MM.1S (cell line): ENCODE results near the gene PI4KA.

ENCODE experiments used
- DNase-seq: peaks from one replicate; pipeline ENCODE4 v3.0.0-alpha.2; 2015
- H2AFZ ChIP-seq: fragments of 300-600 bp; sonication (generic); 2 replicates; pipeline ENCODE4 v1.6.0; 2016; ENCODE audit warnings: antibody characterized with exemption, low read length
- H3F3A ChIP-seq: fragments of 300-600 bp; sonication (generic); 2 replicates; pipeline ENCODE4 v1.6.1; 2016; ENCODE audit warnings: mild to moderate bottlenecking, antibody characterized with exemption, low read length, moderate library complexity, mixed read lengths; ENCODE audit not compliant: insufficient read depth
- H3K27ac ChIP-seq: fragments of 300-600 bp; sonication (generic); 2 replicates; pipeline ENCODE4 v1.5.1; 2016; ENCODE audit warnings: mild to moderate bottlenecking, low read length
- H3K27me3 ChIP-seq: fragments of 300-600 bp; sonication (generic); replicated peaks from 2 replicates; pipeline ENCODE4 v1.6.0; 2016; ENCODE audit warnings: low read length; ENCODE audit not compliant: insufficient read depth
- H3K36me3 ChIP-seq: fragments of 300-600 bp; sonication (generic); replicated peaks from 2 replicates; pipeline ENCODE4 v1.6.1; 2016; ENCODE audit warnings: mild to moderate bottlenecking, low read length, mixed read lengths; ENCODE audit not compliant: insufficient read depth
- H3K4me1 ChIP-seq: fragments of 300-600 bp; sonication (generic); 2 replicates; pipeline ENCODE4 v1.6.1; 2016; ENCODE audit warnings: low read length, mixed read lengths
- H3K4me2 ChIP-seq: fragments of 300-600 bp; sonication (generic); 2 replicates; pipeline ENCODE4 v1.6.0; 2016; ENCODE audit warnings: low read depth, low read length
- H3K4me3 ChIP-seq: fragments of 300-600 bp; sonication (generic); 2 replicates; pipeline ENCODE4 v1.5.1; 2016; ENCODE audit warnings: low read length, mixed read lengths
- H3K79me2 ChIP-seq: fragments of 300-600 bp; sonication (generic); 2 replicates; pipeline ENCODE4 v1.6.1; 2016; ENCODE audit warnings: mixed run types, low read length, mixed read lengths
- H3K9ac ChIP-seq: fragments of 300-600 bp; sonication (generic); 2 replicates; pipeline ENCODE4 v1.6.1; 2016; ENCODE audit warnings: low read length, mixed read lengths
- H3K9me2 ChIP-seq: fragments of 300-600 bp; sonication (generic); replicated peaks from 2 replicates; pipeline ENCODE4 v1.6.1; 2016; ENCODE audit warnings: mild to moderate bottlenecking, low read length, mixed read lengths; ENCODE audit not compliant: insufficient read depth
- H3K9me3 ChIP-seq: fragments of 300-600 bp; sonication (generic); replicated peaks from 2 replicates; pipeline ENCODE4 v1.6.1; 2016; ENCODE audit warnings: mild to moderate bottlenecking, low read length, mixed read lengths; ENCODE audit not compliant: insufficient read depth
- H4K20me1 ChIP-seq: fragments of 300-600 bp; sonication (generic); 2 replicates; pipeline ENCODE4 v1.6.1; 2016; ENCODE audit warnings: mild to moderate bottlenecking, low read length, moderate library complexity, mixed read lengths; ENCODE audit not compliant: insufficient read depth
- EZH2 ChIP-seq: fragments of 300-600 bp; sonication (generic); optimal IDR thresholded peaks from 2 replicates; pipeline ENCODE3; 2017; ENCODE audit warnings: low read depth, mild to moderate bottlenecking, antibody characterized with exemption, low read length, mixed read lengths
- EZH2phosphoT487 ChIP-seq: fragments of 300-600 bp; sonication (generic); IDR thresholded peaks from 2 replicates; pipeline ENCODE4 v1.6.1; 2018; ENCODE audit warnings: antibody characterized with exemption, low read length
- TF ChIP-seq, protein P1 (sequence below): fragments of 300-600 bp; sonication (generic); IDR thresholded peaks from 2 replicates; pipeline ENCODE4 v1.5.1; 2016; ENCODE audit warnings: antibody characterized with exemption, low read length, mixed read lengths

The PI4KA gene

DNA sequence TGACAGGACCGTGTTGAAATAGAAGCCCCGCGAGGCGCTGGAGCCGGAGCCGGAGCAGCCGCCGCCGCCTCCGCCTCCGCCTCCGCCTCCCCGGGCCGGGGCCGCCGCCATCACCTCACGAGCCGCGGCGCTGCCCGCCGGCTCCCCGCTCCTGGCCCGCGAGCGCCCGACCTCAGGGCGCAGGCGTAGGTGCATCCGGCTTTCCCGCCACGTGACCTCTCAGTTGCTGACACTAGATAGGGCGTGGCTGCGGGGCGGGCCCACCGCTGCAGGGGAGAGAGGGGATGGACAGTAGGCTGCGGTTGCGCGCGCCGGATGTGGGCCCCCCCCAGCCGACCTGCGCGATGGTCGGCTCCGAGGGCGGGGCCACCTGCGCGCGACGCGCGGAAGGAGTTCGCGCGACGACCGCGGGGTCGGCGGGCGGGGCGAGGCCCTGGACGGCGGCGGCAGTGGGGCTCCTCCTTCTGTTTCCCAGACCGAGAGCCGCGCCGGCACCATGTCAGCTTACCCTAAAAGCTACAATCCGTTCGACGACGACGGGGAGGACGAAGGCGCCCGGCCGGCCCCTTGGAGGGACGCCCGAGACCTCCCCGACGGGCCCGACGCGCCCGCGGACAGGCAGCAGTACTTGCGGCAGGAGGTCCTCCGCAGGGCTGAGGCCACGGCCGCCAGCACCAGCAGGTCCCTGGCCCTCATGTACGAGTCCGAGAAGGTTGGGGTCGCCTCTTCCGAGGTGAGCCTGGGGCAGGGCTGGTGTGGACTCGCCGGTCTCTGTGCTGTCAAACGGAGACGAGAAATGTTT, at the start of gene PI4KA, which contains the start of gene SNAP29:
TSS of gene PI4KA (minus strand) at position 197 of the 802 bp plus-strand sequence. CDS start at position 111, 86 bp downstream.
TSS of gene SNAP29 (plus strand) at position 393 of the 802 bp plus-strand sequence. CDS start at position 497, 104 bp downstream.
- DNase-seq, result peak; percentile 99
- Histone ChIP-seq H3K36me3 (no peaks in the 10 kb centered on the region), H3K4me1 (peaks cover 16% of the 10 kb centered on the region), H3K4me3 (peak within 1 kb of the TSS; percentile 100), H4K20me1 (peaks cover 10% of the 10 kb centered on the region), H2AFZ (peak within 1 kb of the TSS; percentile 99), H3K27me3 (no peaks in the 10 kb centered on the region), H3K4me2 (peak within 1 kb of the TSS; percentile 96), H3K9ac (peak within 1 kb of the TSS; percentile 89), H3K27ac (peak within 1 kb of the TSS; percentile 70; the same call in 1 of the 2 replicates), H3F3A (no peaks in the 10 kb centered on the region; the same call in 1 of the 2 replicates), H3K79me2 (peaks cover 75% of the 10 kb centered on the region), H3K9me3 (no peaks in the 10 kb centered on the region), H3K9me2 (no peaks in the 10 kb centered on the region)
- no peak for TF ChIP-seq EZH2
- TF ChIP-seq, protein P1, sequence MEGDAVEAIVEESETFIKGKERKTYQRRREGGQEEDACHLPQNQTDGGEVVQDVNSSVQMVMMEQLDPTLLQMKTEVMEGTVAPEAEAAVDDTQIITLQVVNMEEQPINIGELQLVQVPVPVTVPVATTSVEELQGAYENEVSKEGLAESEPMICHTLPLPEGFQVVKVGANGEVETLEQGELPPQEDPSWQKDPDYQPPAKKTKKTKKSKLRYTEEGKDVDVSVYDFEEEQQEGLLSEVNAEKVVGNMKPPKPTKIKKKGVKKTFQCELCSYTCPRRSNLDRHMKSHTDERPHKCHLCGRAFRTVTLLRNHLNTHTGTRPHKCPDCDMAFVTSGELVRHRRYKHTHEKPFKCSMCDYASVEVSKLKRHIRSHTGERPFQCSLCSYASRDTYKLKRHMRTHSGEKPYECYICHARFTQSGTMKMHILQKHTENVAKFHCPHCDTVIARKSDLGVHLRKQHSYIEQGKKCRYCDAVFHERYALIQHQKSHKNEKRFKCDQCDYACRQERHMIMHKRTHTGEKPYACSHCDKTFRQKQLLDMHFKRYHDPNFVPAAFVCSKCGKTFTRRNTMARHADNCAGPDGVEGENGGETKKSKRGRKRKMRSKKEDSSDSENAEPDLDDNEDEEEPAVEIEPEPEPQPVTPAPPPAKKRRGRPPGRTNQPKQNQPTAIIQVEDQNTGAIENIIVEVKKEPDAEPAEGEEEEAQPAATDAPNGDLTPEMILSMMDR, result no peak

DNA sequence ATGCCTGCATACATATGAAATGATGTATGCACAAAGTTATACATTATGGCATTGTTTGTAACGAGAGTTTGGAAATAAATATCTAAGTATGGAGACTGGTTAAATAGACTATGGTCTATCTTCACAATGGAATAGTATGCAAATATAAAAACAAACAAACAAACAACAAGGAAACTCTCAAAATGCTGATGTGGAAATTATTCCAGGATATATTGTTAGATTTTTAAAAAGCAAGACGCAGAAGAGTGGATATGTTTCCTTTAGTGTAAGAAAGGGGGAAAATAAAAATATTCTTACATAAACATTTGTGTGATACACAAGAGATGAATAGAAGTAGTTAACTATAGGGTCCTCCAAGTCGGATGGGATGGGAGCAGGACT, 47.8 kb upstream of the PI4KA start:
- H4K20me1 ChIP-seq, result no peaks in the 10 kb centered on the region
- H3K9me2 ChIP-seq, result no peaks in the 10 kb centered on the region
- H3K79me2 ChIP-seq, result no peaks in the 10 kb centered on the region
- no peak overlapping the region for H2AFZ ChIP-seq
- H3K4me3 ChIP-seq, result no peak overlapping the region
- DNase-seq, result no peak
- no peaks in the 10 kb centered on the region for H3K4me1 ChIP-seq
- TF ChIP-seq, protein P1, result no peak
- TF ChIP-seq EZH2, result no peak
- no peak for TF ChIP-seq EZH2phosphoT487
- no peaks in the 10 kb centered on the region for H3K9me3 ChIP-seq
- no peak overlapping the region for H3K27ac ChIP-seq
- no peaks in the 10 kb centered on the region for H3K27me3 ChIP-seq
- H3K4me2 ChIP-seq, result no peak overlapping the region
- H3K36me3 ChIP-seq, result no peaks in the 10 kb centered on the region
- H3K9ac ChIP-seq, result no peak overlapping the region
- no peaks in the 10 kb centered on the region for H3F3A ChIP-seq

DNA sequence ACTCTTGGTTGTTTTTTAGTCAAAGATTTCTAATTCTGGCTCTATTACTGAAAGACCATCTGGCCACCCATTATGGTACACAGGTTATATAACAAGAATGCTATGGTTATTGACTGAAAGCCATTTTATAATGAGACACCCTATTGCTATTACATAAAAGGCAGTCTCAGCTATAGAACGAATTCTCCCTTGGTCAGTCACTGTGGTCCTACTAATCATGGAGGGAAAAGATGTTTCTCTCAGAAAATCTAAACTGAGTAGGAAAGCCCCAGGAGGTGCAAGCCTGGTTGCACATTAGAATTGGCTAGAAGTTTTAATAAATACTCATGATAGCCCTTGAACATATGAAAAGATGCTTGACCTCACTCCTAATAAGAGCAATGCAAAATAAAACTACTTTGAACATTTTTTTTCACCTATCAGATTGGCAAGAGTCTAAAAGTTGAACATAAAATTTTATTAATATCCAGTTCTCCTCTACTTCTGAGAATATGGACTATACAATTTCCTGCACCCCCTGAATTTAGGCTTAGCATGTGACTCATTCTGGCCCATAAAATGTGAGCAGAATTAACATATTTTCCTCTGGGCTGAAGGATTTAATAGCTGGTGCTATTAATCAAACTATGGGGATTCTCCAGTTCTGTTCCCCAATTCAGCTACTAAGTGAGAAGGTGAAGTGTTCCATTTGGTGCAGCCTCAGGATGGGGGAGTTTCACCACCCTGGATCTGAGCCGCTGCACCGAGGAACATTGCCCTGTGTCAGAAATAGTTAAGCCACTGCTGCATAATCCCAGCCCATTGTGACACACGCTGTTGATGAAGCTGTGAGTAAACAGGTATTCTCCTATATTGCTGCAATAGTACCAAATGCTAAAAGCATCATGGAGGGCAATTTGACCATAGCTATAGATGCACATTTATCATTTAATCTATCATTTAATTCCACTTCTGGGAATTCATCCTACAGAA, 47.1 kb upstream of the PI4KA start:
- H3K9ac ChIP-seq, result no peak overlapping the region
- DNase-seq, result no peak
- no peak overlapping the region for H3K4me3 ChIP-seq
- no peaks in the 10 kb centered on the region for H3F3A ChIP-seq
- no peaks in the 10 kb centered on the region for H3K79me2 ChIP-seq
- no peaks in the 10 kb centered on the region for H3K9me3 ChIP-seq
- H3K36me3 ChIP-seq, result no peaks in the 10 kb centered on the region
- H3K9me2 ChIP-seq, result no peaks in the 10 kb centered on the region
- H3K27me3 ChIP-seq, result no peaks in the 10 kb centered on the region
- H2AFZ ChIP-seq, result no peak overlapping the region
- H3K27ac ChIP-seq, result no peak overlapping the region
- H3K4me1 ChIP-seq, result no peaks in the 10 kb centered on the region
- TF ChIP-seq EZH2phosphoT487 (no peak), EZH2 (no peak)
- TF ChIP-seq, protein P1, result no peak
- no peak overlapping the region for H3K4me2 ChIP-seq
- no peaks in the 10 kb centered on the region for H4K20me1 ChIP-seq
